Iris pigment epithelial cell (primary cell): ENCODE data around the gene ZNF845.
"Not testable (repeated sequence)": the region's sequence is repeated elsewhere in the genome, so short reads cannot be mapped to it uniquely, and the experiment has no call there.

Experiments
- DNase-seq: peaks from one replicate; pipeline ENCODE4 v3.0.0-alpha.2; 2011; ENCODE audit warnings: low read depth

Gene ZNF845

GRCh38 chr19:53381376-53381775 lies 47.8 kb downstream of the ZNF845 start:
- no peak for DNase-seq

GRCh38 chr19:53388168-53388567 lies 54.6 kb downstream of the ZNF845 start:
- DNase-seq, result peak; percentile 63

DNA sequence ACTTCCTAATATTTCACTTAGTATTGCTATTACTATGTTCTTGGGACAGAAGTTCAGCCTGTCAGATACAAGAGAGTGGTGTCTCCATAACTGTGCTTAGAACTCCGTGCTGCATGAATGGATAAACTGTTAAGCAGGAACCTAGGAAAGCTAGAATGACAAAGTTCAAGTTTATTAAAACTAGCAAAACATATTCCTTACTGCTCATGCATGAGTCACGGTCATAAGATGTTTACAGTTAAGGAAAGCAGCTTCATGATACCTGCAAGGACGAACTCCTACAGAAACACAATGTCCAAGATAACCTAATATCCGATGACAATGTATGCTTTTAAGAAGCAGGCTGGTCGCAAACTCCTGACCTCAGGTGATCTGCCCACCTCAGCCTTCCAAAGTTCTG lies 55.4 kb downstream of the ZNF845 start:
- DNase-seq, result peak; percentile 65

DNA sequence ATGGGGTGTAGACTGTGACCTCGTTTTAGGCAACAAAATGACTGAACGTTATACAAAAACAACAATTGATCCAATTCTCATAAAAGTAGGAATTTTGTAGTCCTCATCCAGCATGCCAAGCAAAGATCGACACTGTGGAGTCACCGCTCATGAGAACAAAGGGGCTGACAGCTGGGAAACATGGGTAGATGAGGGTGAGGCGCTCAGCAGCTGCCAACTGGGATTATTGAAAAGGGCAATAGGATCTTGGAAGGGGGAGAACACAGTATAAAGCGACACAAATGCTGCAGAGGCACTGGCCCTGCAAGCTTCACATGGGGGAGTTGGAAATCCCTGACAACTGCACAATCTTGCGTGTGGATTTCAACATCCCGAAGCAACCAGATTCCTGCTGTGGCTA lies 56.0 kb downstream of the ZNF845 start:
- DNase-seq, result no peak

DNA sequence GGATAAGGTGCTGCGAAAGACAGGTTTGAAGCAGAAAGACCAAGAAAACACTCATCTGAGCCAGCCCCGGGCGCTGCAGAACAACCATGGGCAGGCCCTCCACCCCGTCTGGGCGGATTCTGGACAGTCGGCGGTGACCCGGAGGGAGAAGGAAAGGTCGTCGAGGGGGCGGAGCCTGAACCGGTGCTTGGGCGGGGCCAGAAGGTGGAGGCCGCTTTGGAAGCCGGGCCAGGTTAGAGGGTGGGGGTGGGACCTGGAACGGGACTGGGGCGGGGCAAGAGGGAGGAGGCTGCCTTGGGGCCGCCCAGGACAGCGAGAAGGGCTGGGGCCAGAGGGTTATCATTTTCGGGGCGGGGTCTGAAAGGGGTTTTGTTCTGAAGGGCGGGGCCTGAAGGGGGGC lies 56.4 kb downstream of the ZNF845 start:
- DNase-seq, result no peak

- DNase-seq, result peak; percentile 30
Observed at GRCh38 chr19:53394522-53394973, 61.0 kb downstream of the ZNF845 start.

DNA sequence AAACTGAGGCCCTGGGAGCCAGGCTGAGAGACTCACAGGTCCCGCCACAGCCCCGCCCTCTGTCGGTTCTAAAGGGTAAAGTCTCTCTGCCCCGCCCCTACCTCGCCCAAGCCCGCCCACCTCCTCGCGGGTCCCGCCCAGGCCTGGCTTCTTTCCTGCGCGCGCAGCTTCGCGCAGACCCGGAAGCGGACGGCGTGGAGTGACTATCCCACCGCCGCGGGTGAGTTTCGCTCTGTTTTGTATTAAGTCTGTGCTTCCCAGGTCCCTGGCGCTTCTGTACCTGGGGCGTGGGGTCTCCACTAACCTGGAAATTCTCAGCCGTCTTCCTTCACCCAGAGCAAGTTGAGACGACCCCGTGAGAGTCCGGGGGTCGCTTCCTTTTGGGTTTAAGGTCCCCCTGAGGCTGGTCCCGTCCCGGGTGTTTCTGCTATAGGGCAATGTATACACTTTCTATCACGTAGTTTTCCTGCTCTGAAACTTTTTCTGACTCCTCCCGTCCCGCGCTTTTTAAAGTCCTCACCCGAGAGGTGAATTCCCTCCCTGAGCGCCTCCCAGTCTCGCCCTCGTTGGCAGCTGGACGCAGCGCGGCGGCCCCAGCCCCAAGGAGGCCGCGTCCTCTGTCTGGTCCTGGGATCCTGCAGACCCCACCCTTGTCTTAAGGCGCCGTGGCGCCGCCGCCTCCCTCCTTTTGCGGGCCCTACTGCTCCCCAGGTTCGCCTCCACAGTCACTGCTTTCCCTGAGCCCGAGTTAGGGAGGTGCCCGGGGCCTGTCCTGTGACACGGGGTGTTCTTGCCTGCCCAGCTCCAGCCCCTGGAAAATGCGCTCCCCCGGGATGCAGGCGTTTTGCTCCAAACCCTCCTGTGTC lies 61.7 kb downstream of the ZNF845 start, which contains the start of gene ZNF765:
ZNF765 (plus strand) TSS at position 176 of the 866 bp plus-strand sequence. CDS start 2,867 bp downstream, outside the sequence.
- peak; percentile 88 for DNase-seq

DNA sequence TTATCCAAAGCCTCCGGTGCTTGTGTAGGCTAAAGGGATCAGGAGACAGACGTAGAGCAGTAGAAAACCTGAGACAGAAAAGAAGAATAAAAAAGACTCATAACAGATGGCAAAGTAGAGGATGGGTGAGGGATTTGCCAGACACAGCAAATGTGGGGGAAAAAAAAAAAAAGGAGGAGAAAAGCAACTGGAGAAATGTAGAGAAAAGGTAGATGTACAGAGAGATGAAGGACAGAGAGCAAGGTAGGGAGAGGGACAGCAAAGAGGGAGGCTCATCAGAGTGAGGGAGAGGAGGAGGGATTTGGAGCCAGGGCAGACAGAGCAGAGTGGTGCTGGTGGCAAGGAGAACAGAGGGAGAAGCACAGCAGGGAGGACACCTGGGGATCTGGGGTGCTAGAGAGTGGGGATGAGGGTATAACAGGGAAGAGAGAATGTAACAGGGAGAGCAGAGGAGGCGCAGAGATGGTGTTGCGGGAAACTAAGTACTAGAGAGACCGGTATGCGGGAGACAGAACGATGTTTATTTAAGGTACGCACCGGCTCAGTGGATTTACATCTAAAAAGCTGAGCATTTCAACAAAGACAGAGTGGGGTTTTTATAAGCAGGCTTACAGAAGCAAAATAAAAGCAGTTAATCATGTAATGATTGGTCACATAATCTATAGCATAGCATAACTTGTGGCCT lies 62.4 kb downstream of the ZNF845 start:
- peak; percentile 4 for DNase-seq

GRCh38 chr19:53396525-53396868 lies 62.9 kb downstream of the ZNF845 start:
- no peak for DNase-seq

- not testable (repeated sequence) for DNase-seq
Observed at GRCh38 chr19:53397918-53398317, 64.4 kb downstream of the ZNF845 start.
